Natural killer cell (primary cell): Measurements from ENCODE around the gene CCDC60. TPM values are rescaled to one million over a fixed set of nuclear protein-coding genes. Genes with fewer than 3 reads are reported as not detected.

Experiments used
- ATAC-seq, 3 donors: fragments of 150-1000 bp in 2 of 3; fragments of 200-7000 bp in 1 of 3; cut with Tn5 transposase; 1 replicate in 1 of 3; 2 replicates in 2 of 3; pipeline ENCODE4 v1.10.0; 2021; ENCODE audit warnings: mild to moderate bottlenecking in 2 of 3, moderate library complexity in 2 of 3
- DNase-seq, 2 donors: peaks; one replicate each; pipeline versions ENCODE4 v3.0.0 to v3.0.0-alpha.2; 2013 to 2021; ENCODE audit warnings: mixed read lengths in 1 of 2
- H3K27ac ChIP-seq: one replicate; pipeline ENCODE4 v1.5.1; 2013; ENCODE audit warnings: mild to moderate bottlenecking, low read length
- H3K27me3 ChIP-seq: one replicate; pipeline ENCODE4 v1.6.1; 2013; ENCODE audit warnings: low read length; ENCODE audit not compliant: control insufficient read depth, insufficient read depth
- H3K36me3 ChIP-seq: one replicate; pipeline ENCODE4 v1.6.1; 2013; ENCODE audit warnings: low read length; ENCODE audit not compliant: control insufficient read depth, insufficient read depth
- H3K4me1 ChIP-seq: one replicate; pipeline ENCODE4 v1.6.1; 2013; ENCODE audit warnings: low read length; ENCODE audit not compliant: control insufficient read depth, insufficient read depth
- H3K4me3 ChIP-seq: one replicate; pipeline ENCODE4 v1.5.1; 2013; ENCODE audit warnings: low read length
- H3K9me3 ChIP-seq: one replicate; pipeline ENCODE4 v1.6.1; 2013; ENCODE audit warnings: low read length; ENCODE audit not compliant: control insufficient read depth, insufficient read depth
- H3K27ac Mint-ChIP-seq, 2 donors: one replicate each; pipeline ENCODE4 v1.8.0; 2022; ENCODE audit warnings: mild to moderate bottlenecking in 2 of 2, mixed read lengths in 2 of 2, moderate library complexity in 1 of 2
- H3K27me3 Mint-ChIP-seq, 2 donors: one replicate each; pipeline ENCODE4 v1.8.0; 2022; ENCODE audit warnings: low read depth in 2 of 2, mixed read lengths in 2 of 2
- H3K36me3 Mint-ChIP-seq: one replicate; pipeline ENCODE4 v1.8.0; 2022; ENCODE audit warnings: mixed read lengths
- H3K4me1 Mint-ChIP-seq, 2 donors: one replicate each; pipeline ENCODE4 v1.8.0; 2022; ENCODE audit warnings: mixed read lengths in 2 of 2
- H3K4me3 Mint-ChIP-seq: one replicate; pipeline ENCODE4 v1.8.0; 2022; ENCODE audit warnings: mild to moderate bottlenecking, moderate library complexity, mixed read lengths
- H3K9me3 Mint-ChIP-seq, 2 donors: one replicate each; pipeline ENCODE4 v1.8.0; 2022; ENCODE audit warnings: mixed read lengths in 2 of 2
- CTCF ChIP-seq: fragments of 200-600 bp; IDR thresholded peaks from one replicate; pipeline ENCODE4 v1.8.0; 2022; ENCODE audit warnings: antibody characterized with exemption
- WGBS: methylation state at CpG from one replicate; pipeline ENCODE4 v1.1.7; 2013; ENCODE audit warnings: missing lambda C conversion rate; ENCODE audit not compliant: insufficient coverage; 5-methylcytosine and 5-hydroxymethylcytosine counted together
- intact Hi-C: fragments of 100-400 bp; cut with micrococcal nuclease; formaldehyde crosslinking; loops from one replicate; pipeline ENCODE4 v1.14.2; 2022
- total RNA-seq, 4 donors: library from RNA; stranded (reverse); fragments of 120-200 nt in 1 of 4; gene quantifications; one replicate each; pipeline versions ENCODE4 v1.2.3 to v1.2.4, GENCODE V29; 2013 to 2022

Gene CCDC60
- total RNA-seq, 3 donors from 2014 or later (not counting 1 experiment from before 2014, with no cell fraction given): not detected

- Histone ChIP-seq H3K4me3 (no peak overlapping the region), H3K36me3 (no peaks in the 10 kb centered on the region), H3K27me3 (no peaks in the 10 kb centered on the region), H3K27ac (no peak overlapping the region), H3K4me1 (no peaks in the 10 kb centered on the region), H3K9me3 (no peaks in the 10 kb centered on the region)
- H3K4me1 Mint-ChIP-seq: peaks cover 0 to 5% of the 10 kb centered on the region in 2 donors
- WGBS: 78% methylated on average over 5 of the region's 5 CpGs
- DNase-seq (no peak), ATAC-seq (peak in 1 of 3 donors; percentile 14)
- H3K9me3 Mint-ChIP-seq: no peaks in the 10 kb centered on the region
- H3K36me3 Mint-ChIP-seq: no peaks in the 10 kb centered on the region
- H3K27me3 Mint-ChIP-seq: peaks cover 5 to 14% of the 10 kb centered on the region in 2 donors
- intact Hi-C loops: no loop called here
- TF ChIP-seq CTCF: no peak
- H3K27ac Mint-ChIP-seq: no peak overlapping the region
- no peak overlapping the region for H3K4me3 Mint-ChIP-seq
These were observed 114.1 kb downstream of the CCDC60 start for GRCh38 chr12:119448611-119449131.

- Histone ChIP-seq H3K9me3 (no peaks in the 10 kb centered on the region), H3K36me3 (no peaks in the 10 kb centered on the region), H3K27me3 (no peaks in the 10 kb centered on the region), H3K4me1 (no peaks in the 10 kb centered on the region), H3K27ac (no peak overlapping the region), H3K4me3 (no peak overlapping the region)
- H3K9me3 Mint-ChIP-seq: no peaks in the 10 kb centered on the region
- intact Hi-C loops: no loop called here
- whole genome bisulfite sequencing: 86% methylated on average over 7 of the region's 7 CpGs
- peaks cover 5 to 20% of the 10 kb centered on the region in 2 donors for H3K27me3 Mint-ChIP-seq
- no peaks in the 10 kb centered on the region for H3K36me3 Mint-ChIP-seq
- H3K4me3 Mint-ChIP-seq: no peak overlapping the region
- TF ChIP-seq CTCF: no peak
- no peak overlapping the region for H3K27ac Mint-ChIP-seq
- ATAC-seq: no peak
- no peaks in the 10 kb centered on the region for H3K4me1 Mint-ChIP-seq
- DNase-seq: no peak
These were observed 116.2 kb downstream of the CCDC60 start for GRCh38 chr12:119450771-119451170.

- Histone ChIP-seq H3K27me3 (no peaks in the 10 kb centered on the region), H3K4me1 (no peaks in the 10 kb centered on the region), H3K9me3 (no peaks in the 10 kb centered on the region), H3K27ac (no peak overlapping the region), H3K36me3 (no peaks in the 10 kb centered on the region), H3K4me3 (no peak overlapping the region)
- TF ChIP-seq CTCF: no peak
- intact Hi-C loops: no loop called here
- DNase-seq (no peak), ATAC-seq (no peak)
- H3K27me3 Mint-ChIP-seq: peaks cover 12% of the 10 kb centered on the region in 2 donors
- 89% methylated on average over 3 of the region's 3 CpGs for WGBS
- no peak overlapping the region for H3K4me3 Mint-ChIP-seq
- H3K27ac Mint-ChIP-seq: no peak overlapping the region
- H3K4me1 Mint-ChIP-seq: no peaks in the 10 kb centered on the region
- no peaks in the 10 kb centered on the region for H3K36me3 Mint-ChIP-seq
- H3K9me3 Mint-ChIP-seq: peaks cover 0 to 2% of the 10 kb centered on the region in 2 donors
These were observed 122.3 kb downstream of the CCDC60 start for GRCh38 chr12:119456824-119457223.

- no peak for TF ChIP-seq CTCF
- Mint-ChIP-seq H3K36me3 (no peaks in the 10 kb centered on the region), H3K27me3 (peaks cover 12% of the 10 kb centered on the region in 2 donors), H3K9me3 (peaks cover 0 to 2% of the 10 kb centered on the region in 2 donors), H3K4me1 (no peaks in the 10 kb centered on the region), H3K27ac (no peak overlapping the region), H3K4me3 (no peak overlapping the region)
- WGBS: 80% methylated on average over 2 of the region's 2 CpGs
- Histone ChIP-seq H3K9me3 (no peaks in the 10 kb centered on the region), H3K27ac (no peak overlapping the region), H3K4me1 (no peaks in the 10 kb centered on the region), H3K27me3 (no peaks in the 10 kb centered on the region), H3K4me3 (no peak overlapping the region), H3K36me3 (no peaks in the 10 kb centered on the region)
- ATAC-seq: no peak
- intact Hi-C loops: no loop called here
- DNase-seq: no peak
These were observed 122.7 kb downstream of the CCDC60 start for GRCh38 chr12:119457271-119457670.
